Stomach (tissue), 9 donors: ENCODE measurements around the gene SLC5A11. TPM values are rescaled to one million over a fixed set of nuclear protein-coding genes. Genes with fewer than 3 reads are reported as not detected.
A peak's percentile ranks its signal among the peaks of the same experiment; 100 is the strongest.
"Not testable (repeated sequence)": the region's sequence is repeated elsewhere in the genome, so short reads cannot be mapped to it uniquely, and the experiment has no call there.

Experiments
- DNase-seq, 2 donors: peaks; one replicate each; pipeline versions ENCODE4 v3.0.0 to v3.0.0-alpha.2; 2013 to 2019
- H3K27ac ChIP-seq, 5 donors: fragments of 200-600 bp in 4 of 5; sonication (generic) in 4 of 5; one replicate each; pipeline ENCODE4 v1.5.1; 2013 to 2019; ENCODE audit warnings: mild to moderate bottlenecking in 1 of 5, moderate library complexity in 1 of 5
- H3K27me3 ChIP-seq, 3 donors: fragments of 200-600 bp; sonication (generic); one replicate each; pipeline ENCODE4 v1.5.1; 2017 to 2019; ENCODE audit warnings: mixed run types in 1 of 3
- H3K36me3 ChIP-seq, 4 donors: fragments of 200-600 bp; sonication (generic); 1 replicate in 3 of 4; 2 replicates in 1 of 4; pipeline ENCODE4 v1.5.1; 2016 to 2019
- H3K4me1 ChIP-seq, 4 donors: fragments of 200-600 bp; sonication (generic); one replicate each; pipeline ENCODE4 v1.5.1; 2016 to 2019
- H3K4me3 ChIP-seq, 4 donors: fragments of 200-600 bp; sonication (generic) in 3 of 4; one replicate each; pipeline ENCODE4 v1.5.1; 2016 to 2019; ENCODE audit warnings: mild to moderate bottlenecking in 1 of 4
- H3K9me3 ChIP-seq, 4 donors: fragments of 200-600 bp; sonication (generic); one replicate each; pipeline ENCODE4 v1.5.1; 2016 to 2019
- EP300 ChIP-seq: sonication (generic); formaldehyde crosslinking; IDR thresholded peaks from one replicate; pipeline ENCODE4 v1.6.1; 2017; ENCODE audit warnings: antibody characterized with exemption
- POLR2A ChIP-seq, 4 donors: fragments of 450-650 bp; IDR thresholded peaks; one replicate each; pipeline ENCODE4 v1.6.1; 2016; ENCODE audit warnings: antibody characterized with exemption in 4 of 4, control low read depth in 2 of 4, mild to moderate bottlenecking in 1 of 4, moderate library complexity in 1 of 4
- POLR2AphosphoS5 ChIP-seq, 3 donors: sonication (generic); formaldehyde crosslinking; IDR thresholded peaks; one replicate each; pipeline ENCODE4 v1.6.1; 2016; ENCODE audit warnings: antibody characterized with exemption in 3 of 3
- WGBS, 5 donors: extraction: QIAGEN DNeasy Blood & Tissue Kit in 3 of 5; methylation state at CpG; one replicate each; pipeline versions ENCODE4 v1.1.5 to v1.1.7; 2013 to 2018; 5-methylcytosine and 5-hydroxymethylcytosine counted together
- intact Hi-C: fragments of 100-400 bp; cut with DNase I; formaldehyde crosslinking; loops from one replicate; pipeline ENCODE4 v1.15.1; 2023; ENCODE audit warnings: low total_unique reads
- polyA plus RNA-seq, 3 donors: library from polyadenylated mRNA; stranded (reverse); fragments of 200-250 nt; gene quantifications; one replicate each; pipeline ENCODE4 v1.2.3, GENCODE V29; 2013
- total RNA-seq, 5 donors: library from RNA; depleted of rRNA; stranded (reverse); fragments of >200 nt; gene quantifications; one replicate each; pipeline versions ENCODE4 v1.1.0 to v1.2.3, GENCODE V29; 2014 to 2016
- TF ChIP-seq, protein P1 (sequence below), 7 experiments: fragments of 450-650 bp in 4 of 7; fragments of 200-600 bp in 3 of 7; sonication (generic) in 3 of 7; IDR thresholded peaks; one replicate each; pipeline ENCODE4 v1.5.1; 2016 to 2019; ENCODE audit warnings: antibody characterized with exemption in 7 of 7, control low read depth in 2 of 7, mild to moderate bottlenecking in 1 of 7
- donor health status: healthy with polysubstance abuse.
- donor health status: Bipolar disorder and iron deficiency.
- donor health status: healthy.

Gene SLC5A11
- total and polyA plus RNA-seq, 8 donors = not detected

DNA sequence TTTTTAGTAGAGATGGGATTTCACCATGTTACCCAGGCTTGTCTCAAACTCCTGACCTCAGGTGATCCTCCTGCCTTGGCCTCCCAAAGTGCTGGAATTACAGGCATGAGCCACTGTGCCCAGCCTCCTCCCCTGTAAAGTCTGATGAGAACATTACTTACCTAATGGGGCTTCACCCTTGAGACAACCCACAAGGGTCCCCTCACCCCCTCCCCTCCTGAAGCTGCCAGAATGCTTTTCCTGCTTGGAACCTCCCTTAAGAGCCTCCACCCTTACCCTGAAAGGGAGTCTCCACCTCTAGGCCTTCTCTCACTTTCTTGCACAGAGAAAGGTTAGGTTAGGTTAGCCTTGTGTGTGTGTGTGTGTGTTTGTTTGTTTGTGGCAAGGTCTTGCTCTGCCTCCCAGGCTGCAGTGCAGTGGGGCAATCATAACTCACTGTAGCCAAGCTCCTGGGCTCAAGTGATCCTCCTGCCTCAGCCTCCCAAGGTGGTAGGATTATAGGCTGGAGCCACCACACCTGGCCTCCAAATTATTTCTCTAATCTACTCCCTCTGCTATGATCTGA is 8.9 kb downstream of the SLC5A11 start:
- TF ChIP-seq, protein P1, sequence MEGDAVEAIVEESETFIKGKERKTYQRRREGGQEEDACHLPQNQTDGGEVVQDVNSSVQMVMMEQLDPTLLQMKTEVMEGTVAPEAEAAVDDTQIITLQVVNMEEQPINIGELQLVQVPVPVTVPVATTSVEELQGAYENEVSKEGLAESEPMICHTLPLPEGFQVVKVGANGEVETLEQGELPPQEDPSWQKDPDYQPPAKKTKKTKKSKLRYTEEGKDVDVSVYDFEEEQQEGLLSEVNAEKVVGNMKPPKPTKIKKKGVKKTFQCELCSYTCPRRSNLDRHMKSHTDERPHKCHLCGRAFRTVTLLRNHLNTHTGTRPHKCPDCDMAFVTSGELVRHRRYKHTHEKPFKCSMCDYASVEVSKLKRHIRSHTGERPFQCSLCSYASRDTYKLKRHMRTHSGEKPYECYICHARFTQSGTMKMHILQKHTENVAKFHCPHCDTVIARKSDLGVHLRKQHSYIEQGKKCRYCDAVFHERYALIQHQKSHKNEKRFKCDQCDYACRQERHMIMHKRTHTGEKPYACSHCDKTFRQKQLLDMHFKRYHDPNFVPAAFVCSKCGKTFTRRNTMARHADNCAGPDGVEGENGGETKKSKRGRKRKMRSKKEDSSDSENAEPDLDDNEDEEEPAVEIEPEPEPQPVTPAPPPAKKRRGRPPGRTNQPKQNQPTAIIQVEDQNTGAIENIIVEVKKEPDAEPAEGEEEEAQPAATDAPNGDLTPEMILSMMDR (IDR thresholded peaks at IDR 0.05) = no peak
- no peak for TF ChIP-seq POLR2AphosphoS5 (IDR thresholded peaks at IDR 0.05)
- no peak for TF ChIP-seq POLR2A (IDR thresholded peaks at IDR 0.05)
- intact Hi-C loops = no loop called here
- H3K4me1 ChIP-seq = peaks cover 4 to 19% (median 11%) of the 10 kb centered on the region in 4 donors
- no peaks in the 10 kb centered on the region for H3K9me3 ChIP-seq
- H3K36me3 ChIP-seq = no peaks in the 10 kb centered on the region
- no peak for DNase-seq
- no peak overlapping the region for H3K4me3 ChIP-seq
- H3K27me3 ChIP-seq = no peaks in the 10 kb centered on the region
- H3K27ac ChIP-seq = no peak overlapping the region

- DNase-seq = no peak
- Histone ChIP-seq H3K4me3 (no peak overlapping the region), H3K9me3 (no peaks in the 10 kb centered on the region), H3K27me3 (no peaks in the 10 kb centered on the region), H3K4me1 (peaks cover 4 to 19% (median 11%) of the 10 kb centered on the region in 4 donors), H3K36me3 (no peaks in the 10 kb centered on the region), H3K27ac (no peak overlapping the region)
- WGBS, 5 donors = 67 to 78% (median 77%) methylated on average over 5 of the region's 5 CpGs
- TF ChIP-seq POLR2AphosphoS5 (IDR thresholded peaks at IDR 0.05) (no peak), EP300 (no peak), POLR2A (IDR thresholded peaks at IDR 0.05) (no peak)
- TF ChIP-seq, protein P1 (IDR thresholded peaks at IDR 0.05) = no peak
- intact Hi-C loops = no loop called here
These were observed 9.9 kb downstream of the SLC5A11 start for GRCh38 chr16:24855678-24856077.

GRCh38 chr16:24856871-24857270 is 11.1 kb downstream of the SLC5A11 start:
- H3K27me3 ChIP-seq, H3K9me3 ChIP-seq, H3K4me3 ChIP-seq, H3K27ac ChIP-seq, intact Hi-C loops, DNase-seq, H3K36me3 ChIP-seq: not testable (repeated sequence)
- WGBS, 5 donors = 76 to 87% (median 84%) methylated on average over 8 of the region's 8 CpGs
- peaks cover 4 to 17% (median 8%) of the 10 kb centered on the region in 4 donors for H3K4me1 ChIP-seq

- Histone ChIP-seq H3K4me1 (peaks cover 4 to 13% (median 8%) of the 10 kb centered on the region in 4 donors), H3K27ac (no peak overlapping the region), H3K9me3 (peaks cover 0 to under 1% (median 0%) of the 10 kb centered on the region in 4 donors), H3K36me3 (no peaks in the 10 kb centered on the region), H3K4me3 (no peak overlapping the region), H3K27me3 (no peaks in the 10 kb centered on the region)
- DNase-seq = peak; percentile 39 to 84
- intact Hi-C loops = no loop called here
- no peak for TF ChIP-seq POLR2AphosphoS5 (IDR thresholded peaks at IDR 0.05)
- TF ChIP-seq POLR2A (IDR thresholded peaks at IDR 0.05) = no peak
- TF ChIP-seq, protein P1 (IDR thresholded peaks at IDR 0.05) = no peak
- no peak for TF ChIP-seq EP300
- WGBS, 5 donors = 27 to 35% (median 30%) methylated on average over 9 of the region's 9 CpGs
These were observed 12.7 kb downstream of the SLC5A11 start for GRCh38 chr16:24858219-24859041.

DNA sequence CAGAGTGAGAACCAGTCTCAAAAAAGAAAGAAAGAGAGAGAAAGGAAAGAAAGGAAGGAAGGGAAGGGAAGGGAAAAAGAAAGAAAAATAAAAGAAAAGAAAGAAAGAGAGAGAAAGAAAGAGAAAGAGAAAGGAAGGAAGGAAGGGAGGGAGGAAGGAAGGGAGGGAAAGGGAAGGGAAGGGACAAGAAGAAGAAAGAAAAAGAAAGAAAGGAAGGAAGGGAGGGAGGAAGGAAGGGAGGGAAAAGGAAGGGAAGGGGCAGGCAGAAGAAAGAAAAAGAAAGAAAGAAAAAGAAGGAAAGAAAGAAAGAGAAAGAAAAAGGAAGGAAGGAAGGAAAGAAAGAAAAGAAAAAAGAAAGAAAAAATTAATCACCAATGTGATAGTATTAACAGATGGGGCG is 15.7 kb downstream of the SLC5A11 start:
- Histone ChIP-seq H3K27ac (no peak overlapping the region), H3K4me1 (no peaks in the 10 kb centered on the region), H3K4me3 (no peak overlapping the region), H3K27me3 (no peaks in the 10 kb centered on the region), H3K36me3 (no peaks in the 10 kb centered on the region), H3K9me3 (peaks cover 0 to 14% (median 4%) of the 10 kb centered on the region in 4 donors)
- intact Hi-C loops = loop anchor here (10.0 kb wide), 1 partner anchor 63 kb away; no protein-coding TSS in a partner anchor
- 78 to 100% (median 84%) methylated on average over 1 of the region's 1 CpG for WGBS, 5 donors
- TF ChIP-seq, protein P1 (IDR thresholded peaks at IDR 0.05) = no peak
- TF ChIP-seq POLR2A (IDR thresholded peaks at IDR 0.05) = no peak
- no peak for TF ChIP-seq POLR2AphosphoS5 (IDR thresholded peaks at IDR 0.05)
- no peak for TF ChIP-seq EP300
- DNase-seq = no peak
